GM21529 (cell line): ENCODE data around the gene KLHDC4.

Source experiments
- ATAC-seq: cut with Tn5 transposase; IDR thresholded peaks from one replicate; pipeline ENCODE4 v1.9.1; 2021; ENCODE audit not compliant: unreplicated experiment

The KLHDC4 gene

DNA sequence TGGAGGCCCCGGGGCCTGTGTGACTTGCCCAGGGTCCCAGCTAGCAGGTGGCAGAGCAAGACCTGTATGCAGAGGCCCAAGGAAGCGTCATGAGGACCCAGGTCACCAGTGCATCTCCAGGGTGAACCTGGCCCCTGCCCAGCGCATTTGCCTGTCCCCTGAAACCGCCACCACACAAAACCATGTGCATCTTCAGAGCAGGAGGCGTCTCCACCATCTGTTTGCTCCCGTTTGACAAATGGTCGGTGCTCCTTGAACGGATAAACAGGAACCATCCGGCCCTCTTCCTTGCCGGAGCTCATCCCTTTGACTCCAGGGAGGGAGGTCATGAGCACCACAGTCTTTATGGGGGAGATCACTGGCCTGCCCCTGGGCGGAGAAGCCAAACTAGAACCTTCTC, 101.0 kb downstream of the KLHDC4 start:
- no peak for ATAC-seq

DNA sequence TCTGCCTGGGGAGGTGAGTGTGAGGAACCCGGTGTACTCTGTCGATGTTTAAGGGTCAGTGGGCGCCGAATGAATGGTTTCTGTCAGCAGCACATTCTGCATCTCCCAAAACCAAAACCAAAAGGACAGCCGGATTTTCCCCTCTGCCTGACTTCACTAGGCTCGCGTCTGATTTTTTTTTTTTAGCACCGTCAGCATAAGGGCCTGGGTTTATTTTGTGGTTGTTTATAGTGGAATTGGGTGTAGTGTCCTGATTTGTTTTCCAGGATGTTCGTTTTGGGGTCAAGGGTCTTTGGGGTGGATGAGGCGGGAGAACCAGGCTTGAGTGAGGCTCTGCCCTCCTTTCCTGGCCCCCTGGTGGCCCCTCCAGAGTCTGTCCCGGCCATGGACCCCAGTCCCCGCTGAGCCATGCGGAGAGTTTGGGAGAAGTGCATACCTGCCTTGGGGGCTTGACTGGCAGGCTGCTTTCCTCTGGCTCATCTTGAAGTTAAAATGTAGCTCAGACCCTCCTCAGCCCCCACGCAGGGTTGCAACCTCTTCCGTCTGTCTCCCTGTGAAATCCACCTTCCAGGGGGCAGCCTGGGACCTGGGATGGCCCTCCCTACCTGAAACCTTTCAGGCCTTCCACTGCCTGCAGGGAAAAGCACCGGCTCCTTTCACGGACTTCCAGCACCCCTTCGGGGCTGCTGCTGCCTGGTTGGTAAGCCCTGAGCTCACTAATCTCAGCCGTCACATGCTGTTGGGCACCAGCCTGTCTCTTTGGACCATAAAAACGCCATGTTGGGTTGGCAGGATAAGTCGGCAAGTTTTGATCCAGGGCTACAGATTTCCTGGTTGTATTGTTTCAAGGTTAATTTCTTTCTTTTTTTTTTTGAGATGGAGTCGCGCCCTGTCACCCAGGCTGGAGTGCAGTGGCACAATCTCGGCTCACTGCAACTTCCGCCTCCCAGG, 103.3 kb downstream of the KLHDC4 start:
- no peak for ATAC-seq

DNA sequence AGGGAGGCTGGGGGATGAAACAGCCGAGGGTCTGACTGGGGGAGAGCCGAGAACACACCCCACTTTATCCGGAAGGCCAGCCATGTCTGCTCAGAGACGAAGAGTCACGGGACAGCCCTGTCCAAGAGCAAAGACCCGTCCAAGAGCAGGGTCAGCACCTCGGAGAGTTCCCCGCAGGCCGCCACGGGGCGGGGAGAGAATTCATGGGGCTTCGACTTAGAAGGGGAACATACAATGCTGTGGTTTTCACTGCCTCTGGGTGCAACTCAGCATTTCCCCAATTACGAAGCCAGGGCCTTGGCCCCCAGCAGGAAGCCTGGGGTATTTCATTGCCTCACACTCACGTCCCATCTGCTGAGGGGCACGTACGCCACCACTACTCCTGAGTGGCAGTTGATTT, 104.2 kb downstream of the KLHDC4 start:
- no peak for ATAC-seq

DNA sequence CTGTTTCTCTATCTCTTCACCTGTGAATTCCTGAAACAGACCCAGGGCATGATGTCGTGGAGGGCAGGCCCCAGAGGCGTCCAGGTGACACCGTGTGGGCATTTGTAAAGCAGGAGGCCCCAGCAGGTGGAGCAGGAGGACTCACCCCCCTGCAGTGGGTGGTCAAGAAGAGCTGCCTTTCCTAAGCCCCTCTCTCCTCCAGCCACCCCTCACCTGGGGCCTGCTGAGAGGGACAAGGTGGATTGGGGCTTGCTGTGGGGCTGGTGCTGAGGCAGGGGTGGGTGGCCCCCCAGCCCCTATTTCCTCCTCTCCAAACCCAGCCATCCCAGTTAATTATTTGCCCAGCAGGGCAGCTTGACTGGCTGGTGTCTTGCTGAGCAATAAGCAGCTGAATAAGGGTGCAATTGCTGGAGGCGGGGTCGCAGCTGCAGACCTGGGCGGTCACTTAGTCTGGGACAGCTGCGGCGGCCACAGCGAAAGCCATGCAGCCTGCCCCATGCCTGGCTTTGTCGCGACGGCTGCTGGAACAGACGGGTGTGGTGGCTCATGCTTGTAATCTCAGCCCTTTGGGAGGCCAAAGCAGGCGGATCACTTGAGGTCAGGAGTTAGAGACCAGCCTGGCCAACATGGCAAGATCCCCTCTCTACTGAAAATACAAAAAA, 107.1 kb downstream of the KLHDC4 start:
- ATAC-seq: no peak
